Fibroblast of peridontal ligament (primary cell): ENCODE measurements around the gene ZRANB1.

Experiments used
- DNase-seq: peaks from one replicate; pipeline ENCODE4 v3.0.0-alpha.2; 2010; ENCODE audit errors: extremely low read depth

ZRANB1 gene

DNA sequence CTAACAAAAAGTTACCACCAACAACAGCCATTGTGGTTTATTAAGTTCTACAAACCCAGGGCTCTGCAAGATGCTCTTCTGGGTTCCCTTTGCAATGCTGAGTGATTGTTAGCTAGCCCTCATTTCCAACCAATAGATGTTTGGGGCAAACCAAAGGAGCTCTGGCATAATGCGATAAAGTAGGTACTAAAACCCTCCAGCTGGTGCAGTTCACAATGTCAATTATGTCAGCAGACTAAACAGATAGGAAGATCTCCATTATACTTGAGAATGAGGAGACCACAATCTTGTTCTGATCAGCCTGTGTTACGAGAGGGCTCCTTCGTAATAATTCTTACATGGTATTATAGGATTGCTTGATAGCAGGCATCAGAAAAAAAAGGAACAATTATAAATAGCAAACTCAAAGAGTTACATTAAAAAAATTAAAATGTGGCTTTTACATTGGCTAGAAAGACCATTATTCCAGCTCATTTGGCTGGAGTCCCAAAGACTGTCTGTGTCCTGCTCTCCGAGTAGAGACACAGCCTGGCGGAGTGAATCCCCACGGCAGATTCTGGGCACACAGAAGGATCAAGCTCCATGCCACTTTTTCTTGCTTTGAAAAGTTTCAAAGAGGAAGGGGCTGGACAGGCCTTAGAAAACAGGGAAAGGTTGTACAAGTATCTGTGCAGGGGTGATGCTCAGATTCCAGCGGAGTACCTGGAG is 93.8 kb downstream of the ZRANB1 start:
- DNase-seq: no peak

DNA sequence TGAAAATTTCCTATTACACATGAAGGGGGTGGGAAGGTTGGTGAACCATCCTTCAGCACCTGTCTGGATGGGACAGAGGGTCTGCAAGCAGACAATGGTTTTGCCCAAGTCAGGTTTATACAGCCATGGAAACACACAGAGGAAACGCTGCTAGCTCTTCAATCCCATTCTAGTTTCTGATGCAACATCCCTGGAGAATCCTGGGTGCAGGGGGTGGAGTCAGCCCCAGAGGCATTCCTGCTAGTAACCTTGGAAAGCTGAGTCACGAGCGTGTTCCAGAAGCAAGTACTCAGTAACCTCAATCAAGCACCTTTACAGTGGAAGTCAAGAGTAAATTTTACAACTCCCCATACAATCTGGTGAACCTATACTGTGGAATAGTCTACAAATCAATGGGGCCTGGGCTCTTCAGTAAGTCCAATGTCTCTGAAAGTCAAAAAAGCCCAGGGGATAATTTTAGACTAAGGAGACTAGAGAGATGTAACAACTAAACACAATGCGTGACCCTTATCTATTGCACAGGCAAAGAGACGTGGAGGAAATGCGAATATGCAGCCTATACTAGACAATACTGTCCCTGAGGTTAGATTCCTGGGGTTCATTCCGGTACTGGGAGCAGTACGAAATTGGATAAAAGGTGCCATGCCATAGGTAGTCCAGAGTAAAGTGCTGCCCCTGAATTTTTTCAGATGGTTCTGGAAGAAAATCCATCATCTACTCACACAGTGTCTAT is 95.4 kb downstream of the ZRANB1 start:
- DNase-seq: no peak
